Panc1 (cell line): ENCODE measurements around the gene NT5C1A. TPM values are rescaled to one million over a fixed set of nuclear protein-coding genes. Genes with fewer than 3 reads are reported as not detected.

Experiments used
- ATAC-seq: fragments of 200-7000 bp; cut with Tn5 transposase; 2 replicates; pipeline ENCODE4 v1.9.1; 2020; ENCODE audit warnings: mild to moderate bottlenecking, moderate library complexity
- BruUV-seq: library from RNA; stranded (reverse); fragments of 400-500 nt; replicated peaks from 2 replicates; lab custom pipeline; 2021; lab: Mats Ljungman, UMichigan
- CTCF ChIA-PET: fragments of 300-600 bp; sonication (Branson Sonifier 250); formaldehyde crosslinking; loops from one replicate; lab custom pipeline; 2022; ENCODE audit warnings: antibody characterized with exemption; lab: Charles Lee
- POLR2A ChIA-PET: fragments of 300-600 bp; sonication (Branson Sonifier 250); formaldehyde crosslinking; loops from one replicate; lab custom pipeline; 2022; ENCODE audit warnings: antibody characterized with exemption; lab: Charles Lee
- DNase-seq: peaks from one replicate; pipeline ENCODE4 v3.0.0-alpha.2; 2010; ENCODE audit warnings: low read depth, low spot score
- H3K27ac ChIP-seq: 2 replicates; pipeline ENCODE4 v1.5.1; 2011; ENCODE audit warnings: mild to moderate bottlenecking, low read length, inconsistent platforms
- H3K27me3 ChIP-seq: fragments of 200-500 bp; sonication (Bioruptor generic); 2 replicates; pipeline ENCODE4 v1.6.0; 2014; ENCODE audit warnings: low read length, inconsistent platforms; ENCODE audit not compliant: control insufficient read depth, insufficient read depth
- H3K36me3 ChIP-seq: fragments of 200-500 bp; sonication (Bioruptor generic); 2 replicates; pipeline ENCODE4 v1.5.1; 2014; ENCODE audit warnings: inconsistent platforms, mild to moderate bottlenecking, low read length, moderate library complexity; ENCODE audit not compliant: control insufficient read depth, insufficient read depth
- H3K4me1 ChIP-seq: 2 replicates; pipeline ENCODE4 v1.5.1; 2011; ENCODE audit warnings: inconsistent platforms, mild to moderate bottlenecking, low read length, moderate library complexity; ENCODE audit not compliant: control insufficient read depth, insufficient read depth
- H3K4me3 ChIP-seq, 2 experiments: 2 replicates each; pipeline ENCODE4 v1.5.1; 2011 to 2012; ENCODE audit warnings: low read depth in 2 of 2, low read length in 2 of 2, mild to moderate bottlenecking in 2 of 2, inconsistent platforms in 1 of 2, moderate library complexity in 1 of 2
- H3K9me3 ChIP-seq: fragments of 200-500 bp; sonication (Bioruptor generic); 2 replicates; pipeline ENCODE4 v1.5.1; 2014; ENCODE audit warnings: low read depth, mild to moderate bottlenecking, inconsistent platforms, low read length, moderate library complexity; ENCODE audit not compliant: control insufficient read depth, insufficient read depth
- CTCF ChIP-seq: fragments of 450-650 bp; IDR thresholded peaks from 2 replicates; pipeline ENCODE4 v1.5.1; 2017; ENCODE audit warnings: mild to moderate bottlenecking
- POLR2AphosphoS5 ChIP-seq: IDR thresholded peaks from 2 replicates; pipeline ENCODE4 v1.6.1; 2012; ENCODE audit warnings: mild to moderate bottlenecking, low read depth, low read length, moderate library complexity
- REST ChIP-seq, 2 experiments: IDR thresholded peaks; 2 replicates each; pipeline ENCODE4 v1.6.1; 2011 to 2012; ENCODE audit warnings: low read depth in 2 of 2, control low read depth in 1 of 2, low read length in 1 of 2, mild to moderate bottlenecking in 1 of 2, moderate library complexity in 1 of 2; ENCODE audit not compliant: insufficient read depth in 1 of 2
- SIN3A ChIP-seq: IDR thresholded peaks from 2 replicates; pipeline ENCODE4 v1.6.1; 2012; ENCODE audit warnings: low read depth, mild to moderate bottlenecking, low read length, moderate library complexity, borderline replicate concordance; ENCODE audit not compliant: insufficient read depth
- TCF7L2 ChIP-seq: IDR thresholded peaks from 2 replicates; pipeline ENCODE4 v1.6.1; 2011; ENCODE audit warnings: mild to moderate bottlenecking, low read depth, low read length, inconsistent platforms
- in situ Hi-C: cut with HindIII; loops from 2 replicates; pipeline ENCODE4 v1.10.0; 2016; ENCODE audit warnings: low sequenced_read_pairs, low pct_unique_long_range_greater_than_20kb
- intact Hi-C: fragments of 100-400 bp; cut with micrococcal nuclease; formaldehyde crosslinking; loops from one replicate; pipeline ENCODE4 v1.10.0; 2022; ENCODE audit not compliant: unreplicated experiment
- total RNA-seq: library from RNA; stranded (reverse); gene quantifications from one replicate; pipeline ENCODE4 v1.2.1, GENCODE V29; 2021; ENCODE audit not compliant: unreplicated experiment

The NT5C1A gene
- total RNA-seq, 1 experiment from 2014 or later, result not detected

- H3K4me3 ChIP-seq, result no peak overlapping the region
- H3K27ac ChIP-seq, result no peak overlapping the region
- POLR2A ChIA-PET, result no interaction called here
- ATAC-seq, result no peak
- in situ Hi-C loops (no loop called here), intact Hi-C loops (no loop called here)
- CTCF ChIA-PET, result interaction anchor here (0.5 to 0.6 kb wide), 2 partner anchors 13 to 14 kb away, joined by 3 read pairs; no protein-coding TSS in a partner anchor
- H3K4me1 ChIP-seq, result peaks cover 3% of the 10 kb centered on the region; the same call in 1 of the 2 replicates
- TF ChIP-seq TCF7L2, result no peak
- TF ChIP-seq POLR2AphosphoS5, result no peak
- TF ChIP-seq CTCF, result no peak
- no peak for TF ChIP-seq SIN3A
- TF ChIP-seq REST (IDR thresholded peaks at IDR 0.05; ENCODE audit: insufficient read depth in 1 of 2, low read depth in 2 of 2, low read length in 1 of 2), result no peak
- H3K27me3 ChIP-seq, result peaks cover 10% of the 10 kb centered on the region
- H3K9me3 ChIP-seq, result no peaks in the 10 kb centered on the region
- BruUV-seq, result no TSS peak
- no peak for DNase-seq
- H3K36me3 ChIP-seq, result no peaks in the 10 kb centered on the region
These were observed 16.8 kb upstream of the NT5C1A start for GRCh38 chr1:39688706-39689105.

- H3K36me3 ChIP-seq, result no peaks in the 10 kb centered on the region
- ATAC-seq, result no peak
- no TSS peak for BruUV-seq
- H3K9me3 ChIP-seq, result no peaks in the 10 kb centered on the region
- H3K27ac ChIP-seq, result no peak overlapping the region
- ChIA-PET POLR2A (no interaction called here), CTCF (interaction anchor here (1.3 kb wide), 1 partner anchor 29 kb away, joined by 3 read pairs; no protein-coding TSS in a partner anchor)
- peaks cover 3% of the 10 kb centered on the region; the same call in 1 of the 2 replicates for H3K4me1 ChIP-seq
- no peak for DNase-seq
- no peak overlapping the region for H3K4me3 ChIP-seq
- in situ Hi-C loops (no loop called here), intact Hi-C loops (no loop called here)
- H3K27me3 ChIP-seq, result peaks cover 4% of the 10 kb centered on the region; the same call in 1 of the 2 replicates
- TF ChIP-seq CTCF (no peak), POLR2AphosphoS5 (no peak), SIN3A (no peak), REST (IDR thresholded peaks at IDR 0.05; ENCODE audit: insufficient read depth in 1 of 2, low read depth in 2 of 2, low read length in 1 of 2) (no peak), TCF7L2 (no peak)
These were observed 15.3 kb upstream of the NT5C1A start for GRCh38 chr1:39687243-39687642.
